ENCODE results near the gene PDGFC.
"Not testable (repeated sequence)": the region's sequence is repeated elsewhere in the genome, so short reads cannot be mapped to it uniquely, and the experiment has no call there.

The PDGFC gene

DNA sequence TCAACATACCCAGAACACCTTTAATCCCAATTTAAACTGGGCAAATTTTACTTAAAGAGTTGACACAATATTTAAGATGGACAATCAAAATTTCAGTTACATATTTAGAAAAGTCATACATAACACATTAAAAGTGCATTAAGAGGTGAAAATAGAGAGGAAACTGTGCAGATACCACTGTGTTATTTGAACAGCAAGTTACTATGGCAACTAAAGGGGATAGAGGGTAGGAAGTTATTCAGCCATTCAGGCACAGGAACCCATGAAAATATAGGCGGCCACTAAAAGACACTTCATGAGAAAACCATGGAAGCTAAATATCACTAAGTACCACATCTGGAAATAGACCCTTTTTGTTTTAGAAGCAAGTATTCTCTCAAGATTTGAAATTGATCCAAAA lies 75.1 kb downstream of the PDGFC start:
- DNase-seq: no peak

DNA sequence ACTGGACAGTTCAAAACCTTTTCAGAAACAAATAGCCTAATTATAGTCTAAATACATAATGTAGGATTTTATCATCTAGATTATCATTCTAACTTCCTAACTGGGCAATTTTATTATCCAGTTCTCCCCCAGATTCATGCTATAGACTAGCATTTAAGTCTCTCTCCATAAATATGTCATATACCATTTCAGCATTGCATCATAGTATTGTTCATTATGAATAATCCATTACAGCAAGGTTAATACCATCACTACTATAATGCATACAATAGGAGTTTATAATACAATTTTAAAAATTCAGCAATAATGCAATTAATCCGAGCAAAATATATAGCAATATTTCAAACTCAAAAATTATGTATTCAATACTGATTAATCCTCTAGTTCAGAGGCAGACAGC lies 77.4 kb downstream of the PDGFC start:
- DNase-seq: no peak

- no peak for DNase-seq
Observed at GRCh38 chr4:156892805-156893204, 78.8 kb downstream of the PDGFC start.

DNA sequence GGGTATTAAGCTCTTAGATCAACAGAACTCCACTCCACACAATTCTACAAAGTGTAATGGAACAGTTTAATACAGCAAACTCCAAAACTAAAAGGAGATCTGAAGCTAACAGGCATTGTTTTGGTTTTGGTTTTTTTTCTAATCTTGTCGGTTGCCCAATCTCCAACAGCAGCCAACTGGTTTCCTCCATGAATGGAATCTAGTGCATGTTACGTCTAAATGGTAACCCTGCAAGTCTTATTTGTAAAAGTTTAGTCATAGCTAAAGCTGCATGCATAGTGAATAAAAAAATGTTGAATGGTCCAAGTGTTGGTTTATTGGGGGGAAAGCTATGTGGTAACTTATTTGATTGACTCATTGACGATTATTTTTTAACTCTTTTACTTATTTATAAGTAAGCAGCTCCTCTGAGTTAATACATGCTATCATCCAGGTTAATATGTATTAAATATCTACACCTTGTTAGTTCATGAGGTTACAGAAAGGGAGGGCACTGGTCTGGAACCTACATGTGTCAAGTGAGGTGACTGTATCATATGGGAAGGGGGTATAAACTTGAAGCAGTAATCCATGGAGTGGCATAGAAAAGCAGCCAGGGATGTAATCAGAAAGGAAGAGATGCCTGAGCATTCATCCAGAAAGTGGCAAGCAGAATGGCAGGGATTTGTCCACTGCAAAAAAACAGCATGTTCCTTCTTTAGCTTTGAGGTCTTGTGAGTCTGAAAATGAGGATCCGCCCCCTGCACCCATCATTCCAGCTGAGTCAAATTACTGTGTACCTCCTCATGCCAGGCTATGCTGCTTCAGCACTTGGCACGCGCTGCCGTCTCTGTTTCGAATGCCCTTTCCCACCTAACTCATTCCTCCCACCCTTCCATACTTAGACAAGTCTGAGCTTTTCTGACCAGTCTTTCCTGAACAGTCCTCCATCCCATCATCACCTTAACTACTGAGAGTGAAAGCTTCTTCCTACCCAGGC lies 81.7 kb downstream of the PDGFC start:
- DNase-seq: no peak

DNA sequence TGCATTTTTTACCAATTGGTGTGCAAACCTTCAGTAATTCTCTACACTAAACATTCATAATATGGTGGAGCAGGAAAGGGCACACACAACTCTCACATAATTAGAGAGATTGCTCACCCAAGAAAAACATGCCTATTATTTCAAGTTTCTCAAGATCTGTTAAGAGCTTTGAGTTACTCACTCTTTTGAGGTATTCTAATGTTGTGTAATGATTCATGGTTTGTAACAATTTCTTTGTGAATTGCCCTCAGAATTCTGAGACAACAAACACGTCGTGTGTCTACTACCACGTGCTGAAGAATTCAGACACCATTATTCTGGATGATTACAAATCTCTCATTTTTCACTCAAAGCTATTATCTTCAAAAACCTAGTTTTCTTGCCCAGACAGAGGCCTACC lies 82.8 kb downstream of the PDGFC start:
- DNase-seq: no peak

DNA sequence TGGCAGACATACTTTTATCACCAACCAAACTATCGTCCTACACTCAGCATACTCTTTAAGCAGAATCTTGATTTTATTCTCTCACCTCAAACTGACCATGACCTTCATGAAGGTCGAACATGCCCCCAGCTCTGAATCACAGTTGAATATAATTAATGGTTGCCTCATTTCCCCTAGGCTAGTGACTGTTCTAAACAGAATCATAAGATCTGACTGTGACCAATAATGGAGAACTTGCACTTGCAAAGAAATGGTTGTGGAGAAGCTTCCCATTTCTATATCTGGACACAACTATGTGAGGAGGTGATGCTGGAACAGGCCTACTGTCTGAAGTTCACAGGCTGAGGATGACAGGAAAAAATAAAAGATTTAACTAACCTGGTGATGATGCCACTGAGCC lies 85.1 kb downstream of the PDGFC start:
- DNase-seq: no peak

GRCh38 chr4:156885374-156885773 lies 86.2 kb downstream of the PDGFC start:
- DNase-seq: no peak

DNA sequence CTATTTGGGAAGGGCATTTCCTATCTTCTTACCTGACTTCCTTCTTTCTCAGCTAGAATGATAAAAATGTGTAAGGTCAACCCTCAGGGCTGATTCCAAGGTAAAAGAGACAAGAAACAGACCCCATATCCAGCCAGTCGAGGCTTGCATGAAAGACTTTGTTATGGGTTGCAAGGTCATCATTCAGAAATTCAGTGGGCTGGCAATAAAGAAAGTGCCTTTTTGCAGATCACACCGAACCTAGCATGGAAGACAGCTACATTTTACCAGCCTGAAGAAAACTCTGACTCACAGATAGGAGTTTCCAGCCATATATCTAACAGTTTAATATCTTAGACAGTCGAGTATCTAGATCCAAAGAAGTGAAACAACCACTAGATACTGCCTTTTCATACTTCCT lies 87.4 kb downstream of the PDGFC start:
- DNase-seq: no peak

- no peak for DNase-seq
Observed at GRCh38 chr4:156875704-156876103, 95.9 kb downstream of the PDGFC start.

DNA sequence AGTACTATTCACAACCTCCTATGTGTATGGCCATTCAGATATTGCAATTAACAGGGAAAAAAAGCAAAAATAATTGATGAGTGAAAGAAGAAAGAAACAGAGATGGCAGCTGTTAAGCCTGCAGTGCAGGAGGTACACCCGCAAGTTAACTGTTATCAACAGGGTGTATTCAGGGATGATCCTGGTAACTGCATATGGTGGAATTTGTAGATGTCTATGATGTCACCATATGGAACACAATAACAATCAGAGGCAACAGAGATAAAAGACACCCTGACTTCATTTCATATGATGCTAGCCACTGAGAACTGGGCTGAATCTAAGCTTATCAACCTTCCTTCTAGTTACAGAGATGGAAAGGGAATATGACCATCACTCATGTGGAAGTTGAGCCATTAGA lies 96.5 kb downstream of the PDGFC start:
- DNase-seq: no peak

GRCh38 chr4:156873799-156874198 lies 97.8 kb downstream of the PDGFC start:
- DNase-seq: no peak

DNA sequence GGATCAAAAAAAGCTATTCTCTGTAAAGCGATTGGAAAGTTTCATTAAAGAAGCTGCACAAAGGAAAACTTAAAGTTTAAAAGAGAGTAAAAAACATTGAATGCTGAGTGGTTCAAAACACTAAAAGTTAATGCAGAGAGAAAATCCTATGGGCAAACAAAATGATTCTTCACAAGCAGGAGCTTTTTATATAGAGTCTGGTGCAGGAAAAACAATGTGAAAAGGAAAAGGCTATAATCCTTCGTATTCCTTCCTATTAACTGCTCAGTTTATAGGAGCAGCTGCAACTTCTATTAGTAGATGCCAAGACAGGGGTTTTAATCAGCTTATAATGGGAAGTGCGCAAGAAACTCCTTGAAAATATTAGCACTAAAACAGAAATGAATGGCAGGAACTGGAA lies 100.7 kb downstream of the PDGFC start:
- DNase-seq: no peak

GRCh38 chr4:156870131-156870530 lies 101.5 kb downstream of the PDGFC start:
- DNase-seq: no peak

- DNase-seq: not testable (repeated sequence)
Observed at GRCh38 chr4:156866088-156866487, 105.5 kb downstream of the PDGFC start.

GRCh38 chr4:156865451-156865850 lies 106.1 kb downstream of the PDGFC start:
- no peak for DNase-seq

GRCh38 chr4:156858071-156858470 lies 113.5 kb downstream of the PDGFC start:
- DNase-seq: no peak

- DNase-seq: no peak
Observed at GRCh38 chr4:156838761-156839160, 132.8 kb downstream of the PDGFC start.

GRCh38 chr4:156837625-156838345 lies 133.8 kb downstream of the PDGFC start:
- no peak for DNase-seq

DNA sequence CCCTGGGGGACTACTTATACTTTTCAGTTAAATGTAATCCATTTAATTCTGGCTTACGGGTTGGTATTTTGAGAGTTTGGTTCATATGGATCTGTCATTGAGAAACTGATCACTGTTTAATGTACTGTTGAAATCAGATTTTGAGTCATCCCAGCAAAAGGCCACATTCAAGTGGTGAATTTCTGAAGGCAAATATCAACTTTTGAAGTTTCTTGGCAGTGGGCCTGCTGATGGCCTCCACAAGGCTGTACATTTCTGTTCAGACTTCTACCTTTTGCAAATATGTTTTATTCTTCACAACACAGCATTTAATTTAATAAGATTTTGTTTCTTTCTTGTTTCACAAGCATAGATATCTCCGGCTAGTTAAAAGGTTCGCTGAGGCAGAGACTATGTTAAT lies 138.7 kb downstream of the PDGFC start:
- DNase-seq: no peak

DNA sequence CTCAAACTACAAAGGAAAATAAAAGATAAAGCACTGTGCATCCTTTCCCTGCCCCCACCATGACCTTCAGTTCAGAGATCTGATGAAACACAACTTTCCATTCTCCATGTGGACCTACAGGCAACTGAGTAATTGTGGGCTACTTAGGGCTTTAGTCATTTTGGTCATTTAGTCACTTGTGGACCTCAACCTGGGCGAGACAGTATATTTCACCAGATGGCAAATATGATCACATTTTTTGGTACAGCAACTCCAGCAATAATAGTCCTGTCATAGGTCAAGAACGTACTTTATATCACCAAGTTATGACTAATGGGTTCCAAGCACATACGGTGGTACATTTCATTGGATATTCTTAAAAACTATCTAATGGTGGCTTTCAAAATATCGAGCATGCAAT lies 141.2 kb downstream of the PDGFC start:
- DNase-seq: no peak

- DNase-seq: no peak
Observed at GRCh38 chr4:156829201-156829873, 142.3 kb downstream of the PDGFC start.

GRCh38 chr4:156827519-156827918 lies 144.1 kb downstream of the PDGFC start:
- DNase-seq: no peak

GRCh38 chr4:156825074-156825473 lies 146.5 kb downstream of the PDGFC start:
- no peak for DNase-seq

Data from activated CD8-positive, alpha-beta memory T cell treated with anti-CD3 and anti-CD28 coated beads for 24 hours (primary cell).